Sigmoid colon (tissue), 4 donors: ENCODE results near the gene SPTLC2.

Experiments used
- EP300 ChIP-seq, 4 donors: sonication (generic); formaldehyde crosslinking; IDR thresholded peaks; one replicate each; pipeline ENCODE4 v1.6.1; 2017; ENCODE audit warnings: antibody characterized with exemption in 4 of 4
- POLR2A ChIP-seq, 2 donors: fragments of 450-650 bp; IDR thresholded peaks; one replicate each; pipeline ENCODE4 v1.6.1; 2016; ENCODE audit warnings: antibody characterized with exemption in 2 of 2, mild to moderate bottlenecking in 2 of 2, moderate library complexity in 2 of 2
- POLR2AphosphoS5 ChIP-seq, 4 donors: sonication (generic); formaldehyde crosslinking; IDR thresholded peaks; one replicate each; pipeline ENCODE4 v1.6.1; 2017; ENCODE audit warnings: antibody characterized with exemption in 4 of 4
- TF ChIP-seq, protein P1 (sequence below), 4 experiments: fragments of 450-650 bp in 3 of 4; fragments of 200-600 bp in 1 of 4; IDR thresholded peaks; one replicate each; pipeline ENCODE4 v1.5.1; 2016 to 2019; ENCODE audit warnings: antibody characterized with exemption in 4 of 4, mild to moderate bottlenecking in 3 of 4, moderate library complexity in 2 of 4

DNA sequence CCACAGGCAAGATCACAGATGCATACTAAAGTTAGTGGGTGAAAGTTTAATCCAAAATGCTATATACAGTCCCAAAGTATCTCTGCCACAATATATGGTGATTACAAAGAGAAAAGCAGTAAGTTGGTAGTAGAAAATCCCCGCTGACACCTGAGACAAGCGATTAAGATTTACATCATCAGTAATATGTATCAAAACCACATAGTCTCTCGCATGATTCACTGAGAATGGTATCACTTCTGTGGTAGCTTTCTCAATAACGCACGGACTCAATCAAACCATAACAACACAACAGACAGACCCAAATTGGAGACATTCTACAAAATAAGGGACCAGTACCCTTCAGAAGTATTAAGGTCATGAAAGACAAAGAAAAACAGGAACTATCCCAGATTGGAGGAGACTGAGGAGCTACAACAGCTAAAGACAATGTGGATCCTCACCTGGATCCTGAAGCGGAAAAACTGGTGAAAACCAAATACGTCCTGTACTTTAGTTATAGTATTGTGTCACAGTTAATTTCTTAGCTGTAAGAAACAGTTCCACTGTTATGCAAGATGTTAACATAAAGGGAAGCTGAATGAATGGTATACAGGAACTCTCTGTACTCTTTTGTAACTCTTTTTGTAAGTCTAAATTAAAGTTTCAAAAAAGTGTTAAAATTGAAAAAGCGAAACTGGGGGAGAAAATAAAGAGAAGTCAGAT is 51.0 kb downstream of the SPTLC2 start:
- TF ChIP-seq, protein P1, sequence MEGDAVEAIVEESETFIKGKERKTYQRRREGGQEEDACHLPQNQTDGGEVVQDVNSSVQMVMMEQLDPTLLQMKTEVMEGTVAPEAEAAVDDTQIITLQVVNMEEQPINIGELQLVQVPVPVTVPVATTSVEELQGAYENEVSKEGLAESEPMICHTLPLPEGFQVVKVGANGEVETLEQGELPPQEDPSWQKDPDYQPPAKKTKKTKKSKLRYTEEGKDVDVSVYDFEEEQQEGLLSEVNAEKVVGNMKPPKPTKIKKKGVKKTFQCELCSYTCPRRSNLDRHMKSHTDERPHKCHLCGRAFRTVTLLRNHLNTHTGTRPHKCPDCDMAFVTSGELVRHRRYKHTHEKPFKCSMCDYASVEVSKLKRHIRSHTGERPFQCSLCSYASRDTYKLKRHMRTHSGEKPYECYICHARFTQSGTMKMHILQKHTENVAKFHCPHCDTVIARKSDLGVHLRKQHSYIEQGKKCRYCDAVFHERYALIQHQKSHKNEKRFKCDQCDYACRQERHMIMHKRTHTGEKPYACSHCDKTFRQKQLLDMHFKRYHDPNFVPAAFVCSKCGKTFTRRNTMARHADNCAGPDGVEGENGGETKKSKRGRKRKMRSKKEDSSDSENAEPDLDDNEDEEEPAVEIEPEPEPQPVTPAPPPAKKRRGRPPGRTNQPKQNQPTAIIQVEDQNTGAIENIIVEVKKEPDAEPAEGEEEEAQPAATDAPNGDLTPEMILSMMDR (IDR thresholded peaks at IDR 0.05) = no peak
- no peak for TF ChIP-seq POLR2AphosphoS5 (IDR thresholded peaks at IDR 0.05)
- TF ChIP-seq EP300 (IDR thresholded peaks at IDR 0.05) = peak in 2 of 4 donors; percentile 29 to 76
- TF ChIP-seq POLR2A (IDR thresholded peaks at IDR 0.05) = no peak
